GM18511 (cell line): ENCODE data around the gene ORC2.
A peak's percentile ranks its signal among the peaks of the same experiment; 100 is the strongest.
"Not testable (repeated sequence)": the region's sequence is repeated elsewhere in the genome, so short reads cannot be mapped to it uniquely, and the experiment has no call there.

Source experiments
- ATAC-seq: cut with Tn5 transposase; IDR thresholded peaks from one replicate; pipeline ENCODE4 v1.9.1; 2021; ENCODE audit warnings: mild to moderate bottlenecking, moderate library complexity; ENCODE audit not compliant: unreplicated experiment

ORC2 gene

GRCh38 chr2:200963124-200963917 is at the start of gene ORC2:
Gene ORC2 (minus strand): TSS chr2:200963660. CDS start chr2:200958123, 5,537 bp downstream.
- ATAC-seq = peak; percentile 90

GRCh38 chr2:201008296-201008829 is 44.9 kb upstream of the ORC2 start:
- ATAC-seq = no peak

DNA sequence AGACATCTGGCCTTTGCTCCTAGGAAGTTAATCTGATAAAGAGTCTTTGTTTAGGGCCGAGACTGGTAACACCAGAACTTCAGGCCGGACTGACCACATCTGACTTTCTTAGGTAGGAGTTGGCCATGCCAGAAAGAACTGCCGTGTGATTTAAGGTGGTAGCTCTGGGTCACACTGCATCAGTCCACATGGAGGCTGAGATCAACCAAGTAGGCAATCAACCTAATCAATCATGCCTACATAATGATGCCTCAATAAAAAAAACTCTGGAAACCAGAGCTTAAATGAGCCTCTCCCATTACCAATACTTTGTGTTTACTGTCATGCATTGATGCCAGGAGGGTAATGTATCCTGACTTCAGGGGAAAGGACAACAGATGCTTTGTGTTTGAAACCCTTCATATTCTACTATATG is 44.1 kb upstream of the ORC2 start:
- ATAC-seq = no peak

DNA sequence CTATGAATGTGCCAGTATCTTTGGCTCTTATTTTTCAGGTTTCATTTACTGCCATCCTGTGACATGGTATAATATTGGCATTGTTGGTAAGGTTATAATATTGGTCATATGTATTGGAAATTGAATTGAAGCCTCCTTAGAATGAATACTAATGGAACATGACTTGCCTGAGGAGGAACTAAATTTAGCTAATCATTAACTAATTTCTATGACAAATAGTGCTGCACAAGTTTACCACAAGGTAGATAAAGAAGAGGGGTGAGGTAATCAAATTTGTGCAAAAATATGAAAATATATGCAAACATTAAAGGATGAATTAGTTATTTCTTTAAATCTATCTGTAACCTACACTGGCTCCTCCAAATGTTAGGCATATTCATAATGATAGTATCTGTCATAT is 43.2 kb upstream of the ORC2 start:
- no peak for ATAC-seq

GRCh38 chr2:201004370-201004769 is 40.9 kb upstream of the ORC2 start:
- ATAC-seq = no peak

GRCh38 chr2:200993097-200993496 is 29.6 kb upstream of the ORC2 start:
- ATAC-seq = no peak

DNA sequence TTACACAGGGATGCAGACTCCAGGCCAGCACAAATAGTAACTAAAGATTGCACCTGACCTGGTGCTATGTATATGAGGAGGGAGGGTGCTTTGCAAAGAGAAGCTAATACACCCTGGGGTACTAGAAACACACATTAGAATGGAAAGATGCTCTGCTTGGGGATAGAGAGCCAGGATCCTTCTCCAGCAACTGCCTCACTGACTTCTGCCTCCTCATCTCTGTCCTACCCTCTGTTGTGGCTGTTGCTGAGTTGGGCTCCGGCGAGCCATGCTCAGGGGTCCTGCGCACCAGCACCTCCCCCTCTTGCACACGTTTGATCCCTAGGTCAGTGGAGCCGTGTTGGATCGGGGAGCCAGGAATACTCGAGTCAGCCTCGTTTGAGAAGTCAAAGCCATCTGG is 23.7 kb upstream of the ORC2 start:
- no peak for ATAC-seq

- no peak for ATAC-seq
Observed at GRCh38 chr2:200985799-200986198, 22.3 kb upstream of the ORC2 start.

- ATAC-seq = no peak
Observed at GRCh38 chr2:200976710-200977109, 13.2 kb upstream of the ORC2 start.

GRCh38 chr2:200975672-200976071 is 12.2 kb upstream of the ORC2 start:
- no peak for ATAC-seq

DNA sequence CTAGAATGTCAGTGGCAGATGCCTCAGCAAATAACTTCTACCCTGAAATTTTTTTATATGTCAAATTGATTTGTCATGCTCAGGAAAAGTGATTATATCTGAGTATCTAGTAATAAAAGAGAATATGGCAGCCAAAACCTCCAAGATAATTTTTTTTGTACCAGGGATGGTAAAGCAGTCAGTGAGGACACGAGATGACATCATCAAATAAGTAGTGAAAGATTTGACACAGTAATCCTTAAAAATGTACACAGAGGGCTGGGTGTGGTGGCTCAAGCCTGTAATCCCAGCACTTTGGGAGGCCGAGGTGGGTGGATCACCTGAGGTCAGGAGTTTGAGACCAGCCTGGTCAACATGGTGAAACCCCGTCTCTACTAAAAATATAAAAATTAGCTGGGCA is 6.6 kb upstream of the ORC2 start:
- ATAC-seq = not testable (repeated sequence)

DNA sequence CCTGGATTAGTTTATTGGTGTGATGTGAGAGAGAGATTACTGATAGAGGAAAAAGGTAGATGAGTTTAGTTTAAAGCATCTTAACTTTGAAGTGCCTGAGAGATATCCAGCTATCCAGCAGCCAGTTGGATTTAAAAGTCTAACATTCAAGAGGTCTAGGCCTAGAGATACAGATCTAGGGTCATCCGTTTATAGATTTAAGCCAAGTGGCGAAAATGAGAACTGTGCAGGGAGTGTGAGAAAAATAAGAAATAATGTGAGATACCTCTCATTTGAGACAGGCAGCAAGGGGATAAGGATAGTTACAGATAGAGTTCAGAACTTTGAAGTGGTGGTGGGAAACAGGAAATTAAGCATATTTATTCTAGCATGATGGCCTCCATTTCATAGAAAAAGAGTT is 5.3 kb upstream of the ORC2 start:
- ATAC-seq = no peak

DNA sequence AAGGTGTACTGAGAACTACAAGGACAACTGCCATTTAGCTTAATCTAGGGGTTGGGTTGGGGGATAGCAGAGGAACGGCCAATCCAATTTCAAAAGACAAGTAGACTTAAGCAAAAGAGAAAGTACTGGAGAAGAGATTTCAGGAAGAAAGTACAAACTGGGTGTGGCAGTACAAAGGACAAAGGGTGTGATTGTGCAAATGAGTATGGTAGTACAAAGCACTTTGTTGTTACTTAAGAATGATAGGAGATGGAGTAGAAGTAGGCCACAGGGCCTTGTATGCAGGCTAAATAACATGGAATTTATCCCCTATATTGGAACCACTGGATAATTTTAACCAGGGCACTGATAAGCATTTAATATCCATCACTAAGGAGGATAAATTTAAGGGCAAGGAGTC is 4.7 kb upstream of the ORC2 start:
- no peak for ATAC-seq

GRCh38 chr2:200966770-200967169 is 3.3 kb upstream of the ORC2 start:
- ATAC-seq = peak; percentile 38

DNA sequence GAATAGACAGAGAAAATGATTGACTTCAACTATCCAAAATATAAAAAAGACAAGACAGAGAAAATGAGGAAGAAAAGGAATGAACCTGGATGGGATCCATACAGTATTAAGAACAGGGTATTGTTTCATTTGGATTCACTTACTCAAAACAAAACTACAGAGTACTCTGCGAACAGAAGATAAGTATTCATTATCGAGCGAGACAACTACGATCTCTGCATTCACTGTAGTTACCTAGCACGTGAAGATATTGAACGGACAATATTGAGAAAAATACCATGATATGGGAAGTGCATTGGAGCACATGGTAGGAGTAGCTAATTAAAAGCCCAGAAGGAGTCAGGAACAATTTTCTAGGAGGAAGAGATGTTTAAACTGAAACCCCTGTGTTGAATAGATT is 1.0 kb upstream of the ORC2 start:
- no peak for ATAC-seq

DNA sequence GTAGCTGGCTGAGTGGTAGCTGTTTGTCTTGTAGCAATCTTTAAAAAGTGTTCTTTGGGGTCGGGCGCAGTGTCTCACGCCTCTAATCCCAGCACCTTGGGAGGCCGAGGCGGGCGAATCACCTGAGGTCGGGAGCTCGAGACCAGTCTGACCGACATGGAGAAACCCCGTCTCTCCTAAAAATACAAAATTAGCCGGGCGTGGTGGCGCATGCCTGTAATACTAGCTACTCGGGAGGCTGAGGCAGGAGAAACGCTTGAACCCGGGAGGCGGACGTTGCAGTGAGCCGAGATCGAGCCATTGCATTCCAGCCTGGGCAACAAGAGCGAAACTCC is 425 bp upstream of the ORC2 start:
- ATAC-seq = peak; percentile 7

GRCh38 chr2:200962811-200963123 is 693 bp downstream of the ORC2 start:
- peak; percentile 23 for ATAC-seq

GRCh38 chr2:200961674-200962073 is 1.8 kb downstream of the ORC2 start:
- no peak for ATAC-seq

GRCh38 chr2:200950378-200950777 is 13.1 kb downstream of the ORC2 start:
- ATAC-seq = no peak

GRCh38 chr2:200945395-200945729 is 18.1 kb downstream of the ORC2 start:
- no peak for ATAC-seq

DNA sequence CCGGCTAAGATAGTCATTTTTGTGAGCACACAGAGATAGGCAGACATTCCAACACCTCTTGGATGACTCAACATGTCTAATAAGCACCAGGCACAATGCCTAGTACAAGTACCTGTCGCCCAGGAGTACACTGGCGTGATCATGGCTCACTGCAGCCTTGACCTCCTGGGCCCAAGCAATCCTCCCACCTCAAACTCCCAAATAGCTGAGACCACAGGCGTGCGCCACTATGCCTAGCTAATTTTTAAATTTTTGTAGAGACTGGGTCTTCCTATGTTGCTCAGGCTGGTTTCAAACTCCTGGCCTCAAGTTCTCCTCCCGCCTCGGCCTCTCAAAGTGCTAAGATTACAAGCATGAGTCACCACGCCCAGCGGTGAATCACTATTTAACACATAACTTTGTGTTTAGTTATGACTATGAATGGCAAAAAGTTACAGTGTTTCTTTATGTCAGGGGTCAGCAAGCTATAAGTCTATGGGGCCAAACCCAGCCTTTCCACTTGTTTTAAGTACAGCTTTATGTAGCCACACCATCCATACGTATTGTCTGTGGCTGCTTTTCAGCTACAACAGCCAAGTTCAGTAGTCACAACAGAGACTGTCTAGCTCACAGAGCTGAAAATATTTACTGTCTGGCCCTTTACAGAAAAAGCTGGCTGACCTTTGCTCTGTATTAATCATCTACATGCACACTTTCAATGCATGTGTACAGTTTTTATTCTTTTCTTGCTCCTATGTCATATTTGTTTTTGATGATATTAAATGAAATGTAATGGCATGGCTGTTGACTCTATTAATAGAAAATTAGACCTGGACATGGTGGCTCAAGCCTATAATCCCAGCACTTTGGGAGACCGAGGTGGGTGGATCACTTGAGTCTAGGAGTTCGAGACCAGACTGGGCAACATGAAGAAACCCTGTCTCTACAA is 18.7 kb downstream of the ORC2 start:
- ATAC-seq = peak; percentile 52

DNA sequence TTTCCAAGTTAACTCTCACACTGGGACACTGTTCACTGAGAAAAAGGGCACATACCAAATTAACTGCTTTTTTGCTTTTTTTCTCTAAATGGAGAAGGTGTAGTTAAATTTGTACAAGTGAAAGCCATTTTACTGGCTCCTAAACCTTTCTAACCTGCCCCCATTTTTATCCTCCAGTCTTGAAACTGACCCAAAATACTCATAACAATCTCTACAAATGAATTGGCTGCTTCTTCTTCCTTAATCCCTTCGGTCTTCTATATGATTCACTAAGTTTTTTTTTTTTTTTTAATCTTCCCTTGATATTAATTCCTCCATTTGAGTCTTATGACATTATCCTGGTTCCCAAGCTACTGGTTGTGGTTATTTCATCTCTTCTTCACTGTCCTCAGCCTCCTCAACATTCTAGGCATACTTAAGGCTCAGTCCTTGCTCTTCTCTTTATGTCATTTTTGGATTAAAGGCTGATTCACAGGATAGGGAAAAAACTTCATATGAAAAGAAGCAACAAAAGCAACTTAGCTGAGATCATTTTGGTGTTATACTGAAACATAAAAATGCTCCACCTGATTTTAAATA is 19.8 kb downstream of the ORC2 start:
- no peak for ATAC-seq
